Femur (tissue), 1 donor: ENCODE results near the gene EEPD1.

Source experiments
- DNase-seq: peaks from one replicate; pipeline ENCODE4 v3.0.0-alpha.2; 2017

Gene EEPD1

GRCh38 chr7:36348256-36348655, 195.2 kb downstream of the EEPD1 start:
- DNase-seq = no peak

GRCh38 chr7:36348771-36349170, 195.7 kb downstream of the EEPD1 start:
- no peak for DNase-seq

- DNase-seq = no peak
Observed at GRCh38 chr7:36349626-36350025, 196.6 kb downstream of the EEPD1 start.
